Fibroblast of the conjunctiva (primary cell): ENCODE data around the gene GALNT2.

Source experiments
- DNase-seq: peaks from one replicate; pipeline ENCODE4 v3.0.0-alpha.2; 2010; ENCODE audit warnings: low read depth

Gene GALNT2

GRCh38 chr1:230301822-230302221 is 234.8 kb downstream of the GALNT2 start:
- DNase-seq, result no peak

- no peak for DNase-seq
Measured at GRCh38 chr1:230303069-230303468, 236.0 kb downstream of the GALNT2 start.

GRCh38 chr1:230303822-230304221 is 236.8 kb downstream of the GALNT2 start:
- DNase-seq, result peak; percentile 3

GRCh38 chr1:230306169-230306568 is 239.1 kb downstream of the GALNT2 start:
- DNase-seq, result no peak

GRCh38 chr1:230307213-230307612 is 240.2 kb downstream of the GALNT2 start:
- no peak for DNase-seq

GRCh38 chr1:230308039-230308438 is 241.0 kb downstream of the GALNT2 start:
- DNase-seq, result peak; percentile 34

GRCh38 chr1:230308821-230309220 is 241.8 kb downstream of the GALNT2 start:
- DNase-seq, result no peak

- DNase-seq, result no peak
Measured at GRCh38 chr1:230309646-230310177, 242.7 kb downstream of the GALNT2 start.

GRCh38 chr1:230310381-230311163 is 243.5 kb downstream of the GALNT2 start:
- DNase-seq, result peak; percentile 61

- no peak for DNase-seq
Measured at GRCh38 chr1:230312676-230313075, 245.6 kb downstream of the GALNT2 start.

GRCh38 chr1:230313453-230314141 is 246.6 kb downstream of the GALNT2 start:
- no peak for DNase-seq

GRCh38 chr1:230314142-230314470 is 247.1 kb downstream of the GALNT2 start:
- no peak for DNase-seq

GRCh38 chr1:230315099-230315498 is 248.1 kb downstream of the GALNT2 start:
- DNase-seq, result no peak

- DNase-seq, result no peak
Measured at GRCh38 chr1:230316864-230317745, 250.1 kb downstream of the GALNT2 start.

- DNase-seq, result no peak
Measured at GRCh38 chr1:230317823-230318819, 251.1 kb downstream of the GALNT2 start.

GRCh38 chr1:230319014-230319747 is 252.1 kb downstream of the GALNT2 start:
- DNase-seq, result no peak

GRCh38 chr1:230320804-230321203 is 253.8 kb downstream of the GALNT2 start:
- no peak for DNase-seq

GRCh38 chr1:230321341-230321740 is 254.3 kb downstream of the GALNT2 start:
- DNase-seq, result no peak

- no peak for DNase-seq
Measured at GRCh38 chr1:230321741-230322420, 254.8 kb downstream of the GALNT2 start.

GRCh38 chr1:230322421-230322756 is 255.4 kb downstream of the GALNT2 start:
- DNase-seq, result no peak
